IPS DF 6.9 (cell line): ENCODE results near the gene TAC1.

Source experiments
- DNase-seq: peaks from one replicate; pipeline ENCODE4 v3.0.0-alpha.2; 2013; ENCODE audit warnings: low read depth, low spot score
- H3K27ac ChIP-seq: one replicate; pipeline ENCODE4 v1.5.1; 2013; ENCODE audit warnings: low read length, control low read depth
- H3K27me3 ChIP-seq: 2 replicates; pipeline ENCODE4 v1.6.1; 2013; ENCODE audit warnings: mild to moderate bottlenecking, low read length; ENCODE audit not compliant: control insufficient read depth, insufficient read depth
- H3K36me3 ChIP-seq: 2 replicates; pipeline ENCODE4 v1.6.1; 2013; ENCODE audit warnings: low read length; ENCODE audit not compliant: control insufficient read depth, insufficient read depth
- H3K4me1 ChIP-seq: 2 replicates; pipeline ENCODE4 v1.6.1; 2013; ENCODE audit warnings: low read length; ENCODE audit not compliant: control insufficient read depth, insufficient read depth
- H3K4me3 ChIP-seq: 2 replicates; pipeline ENCODE4 v1.5.1; 2013; ENCODE audit warnings: mild to moderate bottlenecking, low read length
- H3K9me3 ChIP-seq: 2 replicates; pipeline ENCODE4 v1.6.1; 2013; ENCODE audit warnings: low read length, inconsistent platforms; ENCODE audit not compliant: control insufficient read depth, insufficient read depth
- WGBS: extraction: QIAGEN DNeasy Blood & Tissue Kit; methylation state at CpG from one replicate; pipeline ENCODE4 v1.1.7; 2013; ENCODE audit warnings: mixed read lengths, missing lambda C conversion rate; ENCODE audit not compliant: insufficient read length, insufficient coverage; 5-methylcytosine and 5-hydroxymethylcytosine counted together

TAC1 gene, protein sequence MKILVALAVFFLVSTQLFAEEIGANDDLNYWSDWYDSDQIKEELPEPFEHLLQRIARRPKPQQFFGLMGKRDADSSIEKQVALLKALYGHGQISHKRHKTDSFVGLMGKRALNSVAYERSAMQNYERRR

DNA sequence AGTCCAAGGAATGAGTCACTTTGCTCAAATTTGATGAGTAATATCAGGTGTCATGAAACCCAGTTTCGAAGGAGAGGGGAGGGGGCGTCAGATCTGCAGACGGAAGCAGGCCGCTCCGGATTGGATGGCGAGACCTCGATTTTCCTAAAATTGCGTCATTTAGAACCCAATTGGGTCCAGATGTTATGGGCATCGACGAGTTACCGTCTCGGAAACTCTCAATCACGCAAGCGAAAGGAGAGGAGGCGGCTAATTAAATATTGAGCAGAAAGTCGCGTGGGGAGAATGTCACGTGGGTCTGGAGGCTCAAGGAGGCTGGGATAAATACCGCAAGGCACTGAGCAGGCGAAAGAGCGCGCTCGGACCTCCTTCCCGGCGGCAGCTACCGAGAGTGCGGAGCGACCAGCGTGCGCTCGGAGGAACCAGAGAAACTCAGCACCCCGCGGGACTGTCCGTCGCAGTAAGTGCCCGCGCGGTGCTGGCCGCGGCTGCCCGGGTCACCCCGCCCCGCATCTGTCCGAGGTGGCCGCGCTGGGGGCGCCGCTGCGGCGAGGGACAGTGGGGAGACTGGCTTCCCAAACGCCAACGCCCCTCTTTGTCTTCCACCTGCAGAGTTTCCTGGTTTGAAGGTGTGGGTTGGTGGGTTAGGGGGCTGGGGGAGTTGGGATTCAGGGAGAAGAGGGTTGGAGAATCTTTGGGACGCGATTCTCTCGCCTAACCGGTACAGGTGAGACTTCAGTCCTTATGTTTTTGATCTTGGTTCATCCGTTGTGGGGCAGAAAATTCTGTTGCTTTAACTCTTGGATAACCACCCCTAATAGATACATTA is at the start of gene TAC1:
Gene TAC1 (plus strand): TSS at position 351 of the 829 bp plus-strand sequence. CDS start 527 bp downstream, outside the sequence.
- Histone ChIP-seq H3K4me3 (peak within 1 kb of the TSS; percentile 69; the same call in 1 of the 2 replicates), H3K36me3 (no peaks in the 10 kb centered on the region), H3K9me3 (no peaks in the 10 kb centered on the region), H3K4me1 (peaks cover 4% of the 10 kb centered on the region; the same call in 1 of the 2 replicates), H3K27me3 (peaks cover 35% of the 10 kb centered on the region), H3K27ac (no peak within 1 kb of the TSS)
- no CpG with 5 or more reads among the region's 57 CpGs for WGBS
- DNase-seq = peak; percentile 5

DNA sequence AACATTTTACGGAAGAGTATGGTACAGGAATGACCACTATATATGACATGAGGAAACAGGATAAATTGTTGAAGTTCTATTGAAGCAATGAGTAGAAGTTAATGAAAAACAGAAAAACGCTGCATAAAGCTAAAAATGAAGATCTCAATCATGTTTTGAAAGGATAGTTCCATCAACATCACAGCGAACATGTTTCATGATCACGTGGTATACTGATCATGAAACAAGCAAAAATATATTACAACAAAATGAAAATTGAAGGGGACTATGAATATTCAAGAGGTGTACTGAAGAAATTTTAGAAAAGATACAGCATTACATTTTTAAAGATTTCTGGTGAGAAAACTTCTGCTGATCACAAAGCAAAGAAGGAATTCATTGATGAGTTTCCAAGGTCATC is 45.9 kb upstream of the TAC1 start:
- Histone ChIP-seq H3K27ac (no peak overlapping the region), H3K27me3 (no peaks in the 10 kb centered on the region), H3K9me3 (no peaks in the 10 kb centered on the region), H3K36me3 (no peaks in the 10 kb centered on the region), H3K4me1 (no peaks in the 10 kb centered on the region), H3K4me3 (no peak overlapping the region)
- WGBS = no CpG with 5 or more reads among the region's 4 CpGs
- no peak for DNase-seq

DNA sequence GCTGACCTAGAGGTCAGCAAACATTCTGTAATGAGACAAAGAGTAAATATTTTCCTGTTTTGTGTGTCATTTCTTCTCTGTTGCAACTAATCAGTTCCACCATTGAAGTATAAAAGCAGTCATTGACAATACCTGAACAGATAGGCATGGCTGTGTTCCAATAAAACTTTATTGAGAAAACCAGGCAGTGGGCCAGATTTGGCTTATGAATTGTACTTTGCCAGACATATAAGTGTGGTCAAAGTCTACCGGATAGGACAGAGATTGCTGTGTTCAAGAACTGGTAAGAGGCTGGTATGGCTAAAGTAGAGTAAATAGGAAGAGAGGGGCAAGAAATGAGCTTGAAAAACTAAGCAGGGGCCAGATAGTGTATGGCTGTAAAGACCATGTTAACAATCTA is 38.3 kb upstream of the TAC1 start:
- Histone ChIP-seq H3K27me3 (no peaks in the 10 kb centered on the region), H3K4me1 (no peaks in the 10 kb centered on the region; the same call in 1 of the 2 replicates), H3K36me3 (no peaks in the 10 kb centered on the region), H3K27ac (no peak overlapping the region), H3K4me3 (no peak overlapping the region), H3K9me3 (no peaks in the 10 kb centered on the region)
- WGBS = no CpG with 5 or more reads among the region's 1 CpG
- DNase-seq = no peak

DNA sequence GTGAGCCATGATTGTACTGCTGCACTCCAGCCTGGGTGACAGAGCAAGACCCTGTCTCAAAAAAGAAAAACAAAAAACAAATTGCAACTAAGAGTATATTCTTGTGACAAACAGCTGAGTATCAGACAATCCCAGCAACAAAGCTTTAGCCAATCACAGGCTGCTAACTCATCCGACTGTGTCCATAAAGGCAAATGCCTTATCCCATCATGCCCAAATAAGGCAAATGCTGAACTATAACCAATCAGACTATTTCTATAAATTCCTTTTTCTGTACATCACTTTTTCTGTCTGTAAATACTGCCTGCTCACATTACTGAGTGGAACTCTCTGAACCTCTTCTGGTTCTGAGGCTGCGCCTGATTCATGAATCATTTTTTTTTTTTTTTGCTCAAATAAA is 37.5 kb upstream of the TAC1 start:
- Histone ChIP-seq H3K9me3 (no peaks in the 10 kb centered on the region), H3K27me3 (no peaks in the 10 kb centered on the region), H3K4me1 (no peaks in the 10 kb centered on the region; the same call in 1 of the 2 replicates), H3K36me3 (no peaks in the 10 kb centered on the region), H3K4me3 (no peak overlapping the region), H3K27ac (no peak overlapping the region)
- no peak for DNase-seq
- WGBS = no CpG with 5 or more reads among the region's 2 CpGs

DNA sequence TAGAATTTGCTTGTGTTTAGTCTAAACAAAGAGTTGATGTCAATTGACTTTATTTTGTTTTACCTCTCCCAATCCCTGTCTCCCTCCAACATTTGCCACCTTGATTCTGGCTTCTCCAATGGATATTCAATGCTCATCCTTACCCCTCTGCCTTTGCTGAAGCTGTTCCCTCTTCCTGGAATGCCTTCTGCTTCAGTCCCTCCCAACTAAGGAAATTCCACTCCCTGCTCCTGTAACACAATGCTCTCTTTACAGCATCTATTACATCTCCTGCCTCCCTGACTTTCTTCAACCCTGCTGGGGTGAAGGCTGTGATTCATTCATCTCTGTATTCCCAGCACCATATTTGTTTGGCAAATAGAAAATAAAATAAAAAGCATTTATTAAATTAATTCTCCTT is 34.5 kb upstream of the TAC1 start:
- DNase-seq = no peak
- H3K27ac ChIP-seq = no peak overlapping the region
- no peaks in the 10 kb centered on the region for H3K36me3 ChIP-seq
- no peaks in the 10 kb centered on the region for H3K9me3 ChIP-seq
- H3K4me3 ChIP-seq = no peak overlapping the region
- H3K4me1 ChIP-seq = no peaks in the 10 kb centered on the region; the same call in 1 of the 2 replicates
- no peaks in the 10 kb centered on the region for H3K27me3 ChIP-seq

DNA sequence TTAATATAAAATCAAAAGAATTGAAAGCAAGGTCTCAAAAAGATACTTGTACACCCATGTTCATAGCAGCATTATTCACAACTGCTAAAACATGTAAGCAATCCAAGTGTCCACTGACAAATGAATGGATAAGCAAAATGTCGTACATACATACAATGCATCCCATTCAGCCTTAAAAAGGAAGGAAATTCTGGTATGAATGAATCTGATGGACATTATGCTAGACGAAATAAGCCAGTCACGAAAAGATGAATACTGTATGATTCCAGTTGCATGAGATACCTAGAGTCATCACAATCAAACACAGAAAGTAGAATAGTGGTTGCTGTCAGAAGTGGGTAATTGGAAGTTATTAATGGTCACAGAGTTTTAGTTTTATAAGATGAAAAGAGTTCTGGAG is 9.5 kb upstream of the TAC1 start:
- WGBS = no CpG with 5 or more reads among the region's 3 CpGs
- H3K27me3 ChIP-seq = no peaks in the 10 kb centered on the region
- no peak overlapping the region for H3K27ac ChIP-seq
- no peaks in the 10 kb centered on the region for H3K4me1 ChIP-seq
- H3K36me3 ChIP-seq = no peaks in the 10 kb centered on the region
- H3K4me3 ChIP-seq = no peak overlapping the region
- no peak for DNase-seq
- H3K9me3 ChIP-seq = no peaks in the 10 kb centered on the region

DNA sequence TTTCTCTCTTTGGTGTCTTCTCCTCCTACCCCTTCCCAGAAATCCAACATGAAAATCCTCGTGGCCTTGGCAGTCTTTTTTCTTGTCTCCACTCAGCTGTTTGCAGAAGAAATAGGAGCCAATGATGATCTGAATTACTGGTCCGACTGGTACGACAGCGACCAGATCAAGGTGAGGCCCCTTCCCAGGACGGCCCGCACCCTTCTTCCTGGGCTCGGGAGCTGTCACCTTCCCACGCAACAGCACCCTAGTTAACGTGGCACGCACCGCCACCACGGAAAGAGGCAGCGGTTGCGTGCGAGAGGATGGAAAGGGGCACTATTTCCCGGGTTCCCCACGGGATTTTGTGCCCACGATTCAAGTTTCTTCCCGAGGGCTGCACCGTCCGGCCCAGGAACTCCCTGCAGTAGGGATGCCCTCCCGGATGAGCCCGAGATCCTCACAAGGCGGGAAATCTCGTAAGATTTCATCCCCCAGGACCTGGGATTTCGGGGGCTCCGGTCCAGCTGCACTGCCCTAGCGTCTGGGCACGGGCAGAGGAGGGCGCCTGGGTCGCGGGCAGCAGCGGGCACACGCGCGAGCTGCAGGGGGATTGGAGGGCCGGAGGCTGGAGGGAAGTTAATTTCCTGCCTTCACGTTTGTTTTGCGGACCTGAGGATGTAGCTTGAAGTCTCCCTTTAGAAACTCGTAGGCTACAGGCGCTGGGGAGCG is 834 bp downstream of the TAC1 start:
- no peak overlapping the region for H3K27ac ChIP-seq
- no peaks in the 10 kb centered on the region for H3K9me3 ChIP-seq
- H3K27me3 ChIP-seq = peaks cover 35% of the 10 kb centered on the region
- peak overlapping the region; percentile 32; the same call in 1 of the 2 replicates for H3K4me3 ChIP-seq
- DNase-seq = peak; percentile 1
- peaks cover 4% of the 10 kb centered on the region; the same call in 1 of the 2 replicates for H3K4me1 ChIP-seq
- no CpG with 5 or more reads among the region's 42 CpGs for WGBS
- H3K36me3 ChIP-seq = no peaks in the 10 kb centered on the region

DNA sequence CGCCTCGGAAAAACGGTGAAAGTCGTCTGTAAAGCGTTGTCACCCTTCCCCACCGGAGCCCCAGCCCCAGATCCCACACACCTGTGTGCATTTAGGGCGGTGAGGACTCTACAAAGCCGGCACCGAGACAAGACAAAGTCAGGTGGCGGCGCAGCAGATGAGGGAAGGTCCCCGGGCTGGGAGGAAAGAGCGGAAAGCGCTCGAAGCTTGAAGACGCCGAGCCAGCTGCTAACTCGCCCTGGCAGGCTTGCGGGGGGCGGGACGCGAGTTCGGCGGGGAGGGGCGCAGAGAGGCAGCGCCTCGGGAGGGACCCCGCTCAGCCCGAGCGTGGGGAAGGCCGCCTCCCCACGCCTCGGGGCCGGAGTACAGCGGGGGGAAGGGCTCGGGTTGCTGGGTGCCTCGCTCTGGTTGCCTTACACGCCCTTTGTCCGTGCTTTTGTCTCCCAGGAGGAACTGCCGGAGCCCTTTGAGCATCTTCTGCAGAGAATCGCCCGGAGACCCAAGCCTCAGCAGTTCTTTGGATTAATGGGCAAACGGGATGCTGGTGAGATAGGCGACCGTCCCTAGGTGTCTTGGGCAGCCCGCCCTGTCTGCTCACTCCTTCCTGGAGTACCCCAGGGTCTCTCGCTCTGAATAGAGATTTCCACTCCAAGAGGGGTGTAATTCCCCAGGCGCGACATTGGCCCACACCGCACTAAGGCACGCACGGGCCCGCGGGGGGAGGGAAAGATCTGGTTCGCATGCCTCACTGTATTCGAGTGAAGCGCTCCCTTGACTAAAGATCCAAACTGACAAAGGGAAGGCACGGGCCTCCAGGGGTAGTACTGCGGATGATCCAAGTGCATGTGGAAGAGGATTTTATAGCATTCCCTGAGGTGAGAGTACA is 1.6 kb downstream of the TAC1 start:
- no peaks in the 10 kb centered on the region for H3K36me3 ChIP-seq
- peaks cover 4% of the 10 kb centered on the region; the same call in 1 of the 2 replicates for H3K4me1 ChIP-seq
- peaks cover 35% of the 10 kb centered on the region for H3K27me3 ChIP-seq
- peak; percentile 7 for DNase-seq
- H3K9me3 ChIP-seq = no peaks in the 10 kb centered on the region
- no peak overlapping the region for H3K27ac ChIP-seq
- H3K4me3 ChIP-seq = peak overlapping the region; percentile 32; the same call in 1 of the 2 replicates
- WGBS = no CpG with 5 or more reads among the region's 59 CpGs

DNA sequence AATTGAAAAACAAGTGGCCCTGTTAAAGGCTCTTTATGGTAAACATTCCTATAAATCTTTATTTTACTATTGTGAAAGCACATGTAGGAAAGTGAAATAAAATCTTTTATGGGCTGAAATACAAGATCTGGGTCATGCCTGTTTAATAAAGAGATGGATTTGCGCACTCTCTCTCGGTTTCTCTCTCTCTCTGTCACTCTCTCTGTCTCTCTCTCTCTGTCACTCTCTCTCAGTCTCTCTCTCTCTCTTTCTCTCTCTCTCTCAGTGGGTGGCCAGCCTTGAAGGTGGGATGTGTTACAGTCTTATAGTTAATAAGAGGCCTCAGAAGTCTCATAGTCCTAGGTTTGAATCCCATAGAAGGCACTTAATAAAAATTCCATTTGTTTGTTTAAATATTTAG is 2.4 kb downstream of the TAC1 start:
- peaks cover 35% of the 10 kb centered on the region for H3K27me3 ChIP-seq
- no CpG with 5 or more reads among the region's 2 CpGs for WGBS

DNA sequence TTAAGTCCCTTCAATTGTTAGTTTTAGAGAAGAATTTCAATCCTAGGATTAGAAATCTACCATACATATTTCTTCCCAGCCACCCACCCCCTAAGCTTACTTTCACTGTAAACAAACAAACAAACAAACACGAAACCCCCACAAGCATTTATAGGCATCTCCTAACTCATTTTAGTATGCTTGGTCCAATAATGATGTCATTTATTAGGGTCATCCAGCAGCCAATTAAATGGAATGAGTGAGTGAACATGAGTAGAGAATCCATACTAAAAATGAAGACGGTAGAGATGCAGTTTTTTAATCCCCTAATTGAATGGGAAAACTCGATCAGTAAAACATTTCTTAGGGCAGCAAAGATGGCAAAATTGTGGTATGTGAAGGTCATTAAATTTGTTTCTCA is 3.2 kb downstream of the TAC1 start:
- no peak for DNase-seq
- H3K27me3 ChIP-seq = peaks cover 35% of the 10 kb centered on the region
- H3K4me3 ChIP-seq = no peak overlapping the region
- no peaks in the 10 kb centered on the region for H3K36me3 ChIP-seq
- H3K27ac ChIP-seq = no peak overlapping the region
- WGBS = 100% methylated on average over 1 of the region's 3 CpGs
- no peaks in the 10 kb centered on the region for H3K9me3 ChIP-seq
- peaks cover 4% of the 10 kb centered on the region; the same call in 1 of the 2 replicates for H3K4me1 ChIP-seq

More for the DNA sequence above, 2.4 kb downstream of the TAC1 start:
- peaks cover 4% of the 10 kb centered on the region; the same call in 1 of the 2 replicates for H3K4me1 ChIP-seq
- H3K36me3 ChIP-seq = no peaks in the 10 kb centered on the region
- no peak for DNase-seq
- H3K9me3 ChIP-seq = no peaks in the 10 kb centered on the region
- no peak overlapping the region for H3K27ac ChIP-seq
- H3K4me3 ChIP-seq = no peak overlapping the region
